ENCODE results near the gene SORBS2.

- TF ChIP-seq RFX5 (IDR thresholded peaks at IDR 0.05; ENCODE audit: low read depth, low read length): no peak
- TF ChIP-seq CEBPB (IDR thresholded peaks at IDR 0.05; ENCODE audit: low read depth, low read length): no peak
- no peak for TF ChIP-seq POLR2A (IDR thresholded peaks at IDR 0.05; ENCODE audit: low read depth, low read length)
These were observed 222.7 kb downstream of the SORBS2 start for GRCh38 chr4:185589067-185589836.

Data from IMR-90 (cell line).